ENCODE results near the gene FNDC10.

The FNDC10 gene

GRCh38 chr1:1616045-1616790, 16.3 kb upstream of the FNDC10 start:
- no peak for DNase-seq (ENCODE audit: low spot score)

- DNase-seq (ENCODE audit: low spot score), result peak; percentile 97
Observed at GRCh38 chr1:1615256-1616044, 15.5 kb upstream of the FNDC10 start, which contains the start of gene MIB2. Gene MIB2 (plus strand): TSS chr1:1615500. CDS start chr1:1623453, 7,953 bp downstream.

GRCh38 chr1:1614954-1615255, 15.0 kb upstream of the FNDC10 start:
- DNase-seq (ENCODE audit: low spot score), result no peak

GRCh38 chr1:1614204-1614953, 14.4 kb upstream of the FNDC10 start:
- peak; percentile 56 for DNase-seq (ENCODE audit: low spot score)

GRCh38 chr1:1613509-1614082, 13.7 kb upstream of the FNDC10 start:
- DNase-seq (ENCODE audit: low spot score), result no peak

- DNase-seq (ENCODE audit: low spot score), result no peak
Observed at GRCh38 chr1:1612104-1612400, 12.1 kb upstream of the FNDC10 start.

- DNase-seq (ENCODE audit: low spot score), result no peak
Observed at GRCh38 chr1:1610796-1611195, 10.9 kb upstream of the FNDC10 start.

GRCh38 chr1:1609822-1610485, 10.0 kb upstream of the FNDC10 start:
- DNase-seq (ENCODE audit: low spot score), result no peak

GRCh38 chr1:1606232-1606631, 6.3 kb upstream of the FNDC10 start:
- DNase-seq (ENCODE audit: low spot score), result no peak

DNA sequence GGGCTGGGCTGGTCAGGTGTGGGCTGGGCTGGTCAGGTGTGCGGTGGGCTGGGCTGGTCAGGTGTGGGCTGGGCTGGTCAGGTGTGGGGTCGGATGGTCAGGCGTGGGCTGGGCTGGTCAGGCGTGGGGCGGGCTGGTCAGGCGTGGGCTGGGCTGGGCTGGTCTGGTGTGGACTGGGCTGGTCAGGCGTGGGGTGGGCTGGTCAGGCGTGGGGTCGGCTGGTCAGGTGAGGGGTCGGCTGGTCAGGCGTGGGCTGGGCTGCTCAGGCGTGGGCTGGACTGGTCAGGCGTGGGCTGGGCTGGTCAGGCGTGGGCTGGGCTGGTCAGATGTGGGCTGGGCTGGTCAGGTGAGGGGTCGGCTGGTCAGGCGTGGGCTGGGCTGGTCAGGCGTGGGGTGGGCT, 5.8 kb upstream of the FNDC10 start:
- no peak for DNase-seq (ENCODE audit: low spot score)

- DNase-seq (ENCODE audit: low spot score), result no peak
Observed at GRCh38 chr1:1605034-1605591, 5.2 kb upstream of the FNDC10 start.

- no peak for DNase-seq (ENCODE audit: low spot score)
Observed at GRCh38 chr1:1604374-1605033, 4.6 kb upstream of the FNDC10 start.

- DNase-seq (ENCODE audit: low spot score), result no peak
Observed at GRCh38 chr1:1603671-1604373, 3.9 kb upstream of the FNDC10 start.

DNA sequence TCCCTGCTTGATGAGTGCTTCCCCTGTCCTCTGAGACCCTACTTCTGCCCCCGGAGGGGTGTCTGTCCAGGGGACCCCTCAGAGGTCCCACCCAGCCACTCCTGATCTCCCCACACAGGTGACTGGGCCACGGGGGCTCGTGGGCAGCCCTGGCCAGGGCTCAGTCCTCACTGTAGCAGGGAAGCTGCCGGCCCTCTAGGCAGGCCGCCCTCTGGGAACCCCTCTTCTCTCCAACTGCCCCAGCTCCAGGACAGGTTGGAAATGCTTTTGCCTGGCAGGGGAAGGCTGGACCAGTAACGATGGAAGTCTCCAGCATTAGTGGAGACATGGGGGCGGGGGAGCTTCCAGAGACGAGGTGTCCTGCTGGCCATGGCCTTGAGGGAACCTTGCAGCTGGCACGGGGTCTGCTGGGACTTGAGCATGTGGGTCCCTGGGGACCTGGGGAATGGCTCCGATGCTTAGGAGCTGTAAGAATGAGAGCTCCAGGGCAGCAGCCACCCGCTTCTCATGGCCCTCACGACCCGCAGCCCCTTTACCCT, 3.1 kb upstream of the FNDC10 start:
- no peak for DNase-seq (ENCODE audit: low spot score)

DNA sequence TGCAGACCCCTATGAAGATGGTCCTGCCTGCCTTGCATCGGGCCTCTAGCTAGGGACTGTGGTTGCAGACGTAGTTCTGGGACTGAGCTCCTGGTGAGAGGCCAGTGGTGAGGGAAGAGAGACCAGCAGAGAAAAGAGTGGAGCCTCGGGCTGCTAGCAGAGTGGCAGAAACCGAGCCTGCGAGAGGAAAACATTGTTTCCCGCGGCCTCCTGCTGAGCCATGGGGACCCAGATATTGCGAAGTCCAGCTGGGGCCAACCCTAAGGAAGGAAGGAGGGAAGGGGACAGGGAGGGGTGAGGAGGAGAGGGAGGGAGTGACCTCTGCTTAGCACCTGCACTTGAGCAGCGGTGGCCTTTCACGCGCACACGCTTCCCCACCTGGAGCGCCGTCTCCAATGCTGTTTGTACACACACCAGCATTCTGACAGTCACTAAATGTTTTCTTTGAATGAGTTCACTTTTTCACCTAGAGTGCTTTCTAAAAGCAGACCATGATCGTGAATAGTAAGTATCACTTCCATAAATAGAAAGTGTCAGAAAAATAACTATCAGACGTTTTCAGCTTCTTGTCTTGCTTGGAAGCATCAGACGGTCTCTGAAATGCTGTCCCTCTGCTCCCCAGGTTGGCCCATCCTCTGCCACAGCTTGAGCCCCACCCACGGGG, 2.5 kb upstream of the FNDC10 start:
- DNase-seq (ENCODE audit: low spot score), result no peak

DNA sequence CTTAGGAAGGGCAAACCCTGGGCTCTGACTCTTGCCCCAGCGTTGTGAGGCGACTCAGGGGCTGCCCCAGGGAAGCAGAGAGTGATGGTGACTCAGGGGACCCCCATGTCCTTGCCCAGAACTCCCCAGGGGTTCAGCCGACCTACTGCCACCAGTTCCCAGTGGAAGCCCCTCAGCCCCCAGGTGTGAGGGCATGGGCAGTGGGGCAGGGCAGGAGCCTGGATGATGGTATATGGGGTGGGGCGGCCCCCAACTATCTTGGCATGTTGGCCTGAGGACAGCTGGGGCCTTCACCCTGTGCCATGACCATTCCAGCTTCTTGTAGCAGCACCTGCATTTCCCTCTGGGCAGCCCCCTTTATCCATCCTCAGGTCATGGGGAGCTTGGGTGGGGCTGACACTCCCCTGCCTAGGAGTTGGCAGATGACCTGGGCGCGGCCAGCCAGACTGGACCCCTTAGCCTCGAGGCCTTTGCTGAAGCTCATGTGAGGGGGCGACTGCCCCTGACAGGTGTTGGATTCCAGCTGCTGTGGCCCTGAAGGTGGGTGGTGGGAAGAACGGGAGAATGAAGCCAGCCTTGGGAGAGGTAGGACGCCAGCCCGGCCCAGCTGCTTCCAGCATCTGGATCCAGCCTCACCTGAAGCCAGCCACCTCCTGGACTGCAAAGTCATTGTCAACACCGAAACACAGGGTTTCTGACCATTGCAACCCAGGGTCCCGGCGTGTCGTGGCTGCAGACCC, 1.8 kb upstream of the FNDC10 start:
- no peak for DNase-seq (ENCODE audit: low spot score)

GRCh38 chr1:1600861-1601563, 1.1 kb upstream of the FNDC10 start:
- no peak for DNase-seq (ENCODE audit: low spot score)

Measured in cerebellar cortex (tissue), 1 donor.